ENCODE data around the gene FAAH. TPM values are rescaled to one million over a fixed set of nuclear protein-coding genes. Genes with fewer than 3 reads are reported as not detected.
"Not testable (repeated sequence)": the region's sequence is repeated elsewhere in the genome, so short reads cannot be mapped to it uniquely, and the experiment has no call there.

FAAH gene
- total RNA-seq: 10 to 100 TPM in 1 of 2 donors, 1 to 10 TPM in 1; 6.3 to 10.5 TPM

GRCh38 chr1:46394108-46394871 lies at the start of gene FAAH:
TSS of gene FAAH (plus strand) at chr1:46394317. CDS start at chr1:46394349, 32 bp downstream.
- Histone ChIP-seq H3K27me3 (no peaks in the 10 kb centered on the region), H3K9me3 (peaks cover 0 to 11% of the 10 kb centered on the region in 2 donors), H3K36me3 (no peaks in the 10 kb centered on the region), H3K4me1 (peaks cover 0 to 34% of the 10 kb centered on the region in 2 donors), H3K4me3 (peak within 1 kb of the TSS; percentile 38 to 55), H3K27ac (peak within 1 kb of the TSS in 1 of 2 donors; percentile 23)
- TF ChIP-seq CTCF (IDR thresholded peaks at IDR 0.05): no peak
- DNase-seq (ENCODE audit: low spot score): no peak

GRCh38 chr1:46344481-46344880 lies 49.6 kb upstream of the FAAH start:
- no peak overlapping the region for H3K27ac ChIP-seq
- peaks cover 0 to 23% of the 10 kb centered on the region in 2 donors for H3K4me1 ChIP-seq
- no peaks in the 10 kb centered on the region for H3K9me3 ChIP-seq
- H3K36me3 ChIP-seq: peaks cover 42% of the 10 kb centered on the region
- TF ChIP-seq CTCF (IDR thresholded peaks at IDR 0.05): no peak
- no peak overlapping the region for H3K4me3 ChIP-seq
- H3K27me3 ChIP-seq: no peaks in the 10 kb centered on the region
- DNase-seq (ENCODE audit: low spot score): no peak

GRCh38 chr1:46345281-46345680 lies 48.8 kb upstream of the FAAH start:
- DNase-seq (ENCODE audit: low spot score): no peak
- Histone ChIP-seq H3K4me1 (peaks cover 0 to 19% of the 10 kb centered on the region in 2 donors), H3K27ac (no peak overlapping the region), H3K4me3 (no peak overlapping the region), H3K27me3 (no peaks in the 10 kb centered on the region), H3K36me3 (peaks cover 50% of the 10 kb centered on the region), H3K9me3 (no peaks in the 10 kb centered on the region)
- no peak for TF ChIP-seq CTCF (IDR thresholded peaks at IDR 0.05)

- Histone ChIP-seq H3K27ac (no peak overlapping the region), H3K27me3 (no peaks in the 10 kb centered on the region), H3K36me3 (peaks cover 80% of the 10 kb centered on the region), H3K4me1 (no peaks in the 10 kb centered on the region), H3K9me3 (no peaks in the 10 kb centered on the region), H3K4me3 (no peak overlapping the region)
- DNase-seq (ENCODE audit: low spot score): no peak
- TF ChIP-seq CTCF (IDR thresholded peaks at IDR 0.05): no peak
Observed at GRCh38 chr1:46352363-46352762, 41.8 kb upstream of the FAAH start.

- not testable (repeated sequence) for H3K9me3 ChIP-seq; H3K27me3 ChIP-seq; DNase-seq (ENCODE audit: low spot score); H3K27ac ChIP-seq; H3K4me3 ChIP-seq; H3K4me1 ChIP-seq
- H3K36me3 ChIP-seq: peaks cover 81% of the 10 kb centered on the region
Observed at GRCh38 chr1:46355920-46356319, 38.2 kb upstream of the FAAH start.

- Histone ChIP-seq H3K9me3 (no peaks in the 10 kb centered on the region), H3K36me3 (peaks cover 75% of the 10 kb centered on the region), H3K4me3 (no peak overlapping the region), H3K27me3 (no peaks in the 10 kb centered on the region), H3K27ac (no peak overlapping the region), H3K4me1 (no peaks in the 10 kb centered on the region)
- DNase-seq (ENCODE audit: low spot score): no peak
- no peak for TF ChIP-seq CTCF (IDR thresholded peaks at IDR 0.05)
Observed at GRCh38 chr1:46362158-46362557, 32.0 kb upstream of the FAAH start.
